ENCODE measurements around the gene PROZ.

Gene PROZ

GRCh38 chr13:113120300-113121182, 37.9 kb upstream of the PROZ start:
- DNase-seq (ENCODE audit: low read depth in 2 of 2), result no peak

GRCh38 chr13:113121183-113121927, 37.1 kb upstream of the PROZ start:
- no peak for DNase-seq (ENCODE audit: low read depth in 2 of 2)

- DNase-seq (ENCODE audit: low read depth in 2 of 2), result no peak
Observed at GRCh38 chr13:113121928-113122471, 36.4 kb upstream of the PROZ start.

- no peak for DNase-seq (ENCODE audit: low read depth in 2 of 2)
Observed at GRCh38 chr13:113122550-113123225, 35.8 kb upstream of the PROZ start, which contains the start of gene F10. Gene F10, plus strand, starts transcription at chr13:113122799. Its CDS starts 57 bp downstream, at chr13:113122856.

GRCh38 chr13:113123226-113124201, 34.9 kb upstream of the PROZ start:
- no peak for DNase-seq (ENCODE audit: low read depth in 2 of 2)

GRCh38 chr13:113124211-113124970, 34.1 kb upstream of the PROZ start:
- no peak for DNase-seq (ENCODE audit: low read depth in 2 of 2)

- no peak for DNase-seq (ENCODE audit: low read depth in 2 of 2)
Observed at GRCh38 chr13:113125506-113126264, 32.8 kb upstream of the PROZ start.

- no peak for DNase-seq (ENCODE audit: low read depth in 2 of 2)
Observed at GRCh38 chr13:113126265-113127150, 31.9 kb upstream of the PROZ start.

GRCh38 chr13:113129480-113129879, 29.0 kb upstream of the PROZ start:
- no peak for DNase-seq (ENCODE audit: low read depth in 2 of 2)

- DNase-seq (ENCODE audit: low read depth in 2 of 2), result peak in 1 of 2 donors; percentile 33
Observed at GRCh38 chr13:113129921-113130750, 28.3 kb upstream of the PROZ start.

GRCh38 chr13:113135281-113135760, 23.1 kb upstream of the PROZ start:
- no peak for DNase-seq (ENCODE audit: low read depth in 2 of 2)

GRCh38 chr13:113137691-113138298, 20.7 kb upstream of the PROZ start:
- no peak for DNase-seq (ENCODE audit: low read depth in 2 of 2)

GRCh38 chr13:113138792-113139551, 19.5 kb upstream of the PROZ start:
- no peak for DNase-seq (ENCODE audit: low read depth in 2 of 2)

- no peak for DNase-seq (ENCODE audit: low read depth in 2 of 2)
Observed at GRCh38 chr13:113139577-113139976, 18.9 kb upstream of the PROZ start.

- no peak for DNase-seq (ENCODE audit: low read depth in 2 of 2)
Observed at GRCh38 chr13:113140677-113141600, 17.5 kb upstream of the PROZ start.
